ENCODE results near the gene BYSL.

The BYSL gene

DNA sequence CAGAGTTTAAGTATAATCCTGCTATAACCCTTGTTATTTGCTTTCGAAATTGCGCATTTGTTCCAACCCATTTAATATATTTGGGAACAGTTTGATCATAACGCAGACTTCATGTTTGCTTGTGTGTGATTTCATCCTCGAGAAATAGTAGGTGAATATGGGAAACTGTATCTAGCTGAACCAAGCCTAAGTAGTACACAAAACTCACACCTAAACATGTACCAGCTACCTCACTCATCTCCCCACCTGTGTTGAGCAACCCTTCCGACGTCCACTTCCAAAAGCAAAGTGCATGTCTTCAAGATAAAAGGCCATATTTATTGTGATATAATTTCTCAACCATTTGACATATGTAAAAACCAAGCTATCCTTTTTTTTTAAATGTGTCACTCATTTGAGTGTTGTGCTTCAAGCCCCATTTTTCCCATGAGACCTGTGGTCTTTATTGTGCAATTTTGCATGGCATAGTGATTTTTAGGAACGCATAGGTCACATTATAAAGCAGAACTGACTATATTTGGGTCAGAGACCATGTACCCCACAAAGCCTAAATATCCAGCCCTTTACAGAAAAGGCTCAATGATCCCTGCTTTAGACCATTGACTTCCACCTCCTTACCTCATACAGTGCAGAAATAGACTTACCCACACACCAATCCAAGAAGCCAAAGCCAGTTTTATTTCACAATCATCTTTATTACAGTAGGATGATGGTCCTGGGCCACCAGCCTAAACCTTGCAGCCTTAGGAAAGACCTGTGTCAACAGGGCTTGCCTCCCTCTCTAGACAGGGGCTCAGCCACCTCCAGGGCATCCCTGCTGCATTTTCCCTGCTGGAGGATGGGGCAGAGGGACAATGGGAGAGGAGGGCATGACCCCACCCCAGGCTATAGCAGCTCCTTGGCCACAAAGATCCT lies 13.2 kb downstream of the BYSL start:
- Histone ChIP-seq H3K9me3 (no peaks in the 10 kb centered on the region), H3K4me3 (peak overlapping the region; percentile 98), H3K36me3 (peaks cover 100% of the 10 kb centered on the region), H3K4me1 (peaks cover 84% of the 10 kb centered on the region), H3K27me3 (no peaks in the 10 kb centered on the region), H3K27ac (peak overlapping the region; percentile 99), H3K4me2 (peak overlapping the region; percentile 98), H4K20me1 (peaks cover 92% of the 10 kb centered on the region), H3K9ac (peak overlapping the region; percentile 100)
- TF ChIP-seq Cebpa-rat (IDR thresholded peaks at IDR 0.05), result peak; percentile 96

- Histone ChIP-seq H3K9ac (peak overlapping the region; percentile 100), H3K9me3 (no peaks in the 10 kb centered on the region), H3K4me2 (peak overlapping the region; percentile 98), H3K4me3 (peak overlapping the region; percentile 98), H3K4me1 (peaks cover 79% of the 10 kb centered on the region), H4K20me1 (peaks cover 86% of the 10 kb centered on the region), H3K36me3 (peaks cover 100% of the 10 kb centered on the region), H3K27ac (peak overlapping the region; percentile 99), H3K27me3 (no peaks in the 10 kb centered on the region)
- TF ChIP-seq Cebpa-rat (IDR thresholded peaks at IDR 0.05), result no peak
Observed at GRCh38 chr6:41935193-41935574, 13.9 kb downstream of the BYSL start.

GRCh38 chr6:41935685-41936072 lies 14.4 kb downstream of the BYSL start:
- Histone ChIP-seq H3K4me3 (peak overlapping the region; percentile 98), H3K4me2 (peak overlapping the region; percentile 98), H3K9me3 (no peaks in the 10 kb centered on the region), H3K27me3 (no peaks in the 10 kb centered on the region), H3K27ac (peak overlapping the region; percentile 99), H3K9ac (peak overlapping the region; percentile 100), H3K4me1 (peaks cover 79% of the 10 kb centered on the region), H3K36me3 (peaks cover 100% of the 10 kb centered on the region), H4K20me1 (peaks cover 81% of the 10 kb centered on the region)
- no peak for TF ChIP-seq Cebpa-rat (IDR thresholded peaks at IDR 0.05)

DNA sequence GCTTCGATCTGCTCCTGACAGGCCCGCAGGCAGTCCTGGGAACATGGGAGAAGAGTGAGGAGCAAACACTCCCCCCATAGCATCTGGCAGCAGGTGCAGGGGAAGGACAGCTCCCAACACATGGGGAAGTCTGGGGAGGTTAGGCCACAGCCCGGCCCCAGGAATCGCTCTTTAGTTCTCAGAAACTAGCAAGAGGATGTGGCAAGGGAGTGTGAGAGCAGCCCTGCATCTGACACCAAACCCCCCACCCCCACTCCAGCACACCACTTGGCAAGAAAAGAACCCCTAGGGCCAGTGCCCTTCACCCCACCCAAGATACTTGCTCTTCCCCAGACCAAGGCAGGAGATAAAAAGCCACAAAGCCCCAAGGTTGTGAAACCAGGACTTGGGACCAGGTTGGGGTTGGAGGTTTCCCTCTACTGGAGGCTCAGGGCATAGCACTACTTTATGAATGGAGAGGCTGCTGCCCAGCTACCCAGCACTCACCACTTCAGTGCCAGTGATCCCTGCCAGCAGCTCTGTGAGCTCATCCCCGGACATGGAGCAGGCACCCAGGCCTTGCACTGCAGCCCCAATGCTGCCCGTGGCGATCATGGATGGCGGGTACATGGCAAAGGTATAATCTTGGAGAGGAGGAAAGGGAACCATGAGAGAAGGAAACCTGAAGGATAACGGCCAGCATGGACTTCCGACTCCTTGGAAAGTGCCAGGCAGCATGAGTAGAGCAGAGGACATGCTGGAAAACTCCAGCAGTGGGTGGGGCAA lies 15.0 kb downstream of the BYSL start:
- peaks cover 81% of the 10 kb centered on the region for H4K20me1 ChIP-seq
- H3K4me3 ChIP-seq, result peak overlapping the region; percentile 98
- peak overlapping the region; percentile 100 for H3K9ac ChIP-seq
- H3K36me3 ChIP-seq, result peaks cover 100% of the 10 kb centered on the region
- H3K9me3 ChIP-seq, result no peaks in the 10 kb centered on the region
- H3K4me1 ChIP-seq, result peaks cover 76% of the 10 kb centered on the region
- peak overlapping the region; percentile 98 for H3K4me2 ChIP-seq
- no peaks in the 10 kb centered on the region for H3K27me3 ChIP-seq
- TF ChIP-seq Cebpa-rat (IDR thresholded peaks at IDR 0.05), result peak; percentile 95
- peak overlapping the region; percentile 99 for H3K27ac ChIP-seq

DNA sequence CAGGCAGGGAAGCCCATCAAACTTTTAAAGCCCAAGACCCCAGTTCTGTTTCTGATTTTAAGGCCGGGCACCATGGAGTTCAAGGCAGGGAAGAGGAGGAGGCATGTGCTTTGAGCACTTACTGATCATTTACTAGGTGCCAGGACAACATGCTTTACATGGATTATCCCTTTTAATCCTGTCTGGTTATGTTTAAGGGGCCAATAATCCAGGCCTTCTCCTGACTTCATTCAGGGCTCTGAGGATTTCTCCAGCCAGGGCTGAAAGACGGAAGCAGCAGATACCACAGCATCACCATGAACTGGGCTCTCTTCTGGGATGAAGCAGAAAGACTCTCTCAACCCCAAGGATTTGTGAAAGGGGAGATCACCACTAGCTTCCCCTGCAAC lies 16.2 kb downstream of the BYSL start:
- H3K36me3 ChIP-seq, result peaks cover 90% of the 10 kb centered on the region
- H3K27me3 ChIP-seq, result no peaks in the 10 kb centered on the region
- peak overlapping the region; percentile 100 for H3K9ac ChIP-seq
- peaks cover 69% of the 10 kb centered on the region for H3K4me1 ChIP-seq
- no peak for TF ChIP-seq Cebpa-rat (IDR thresholded peaks at IDR 0.05)
- H3K9me3 ChIP-seq, result no peaks in the 10 kb centered on the region
- peak overlapping the region; percentile 98 for H3K4me3 ChIP-seq
- peak overlapping the region; percentile 98 for H3K4me2 ChIP-seq
- H4K20me1 ChIP-seq, result peaks cover 71% of the 10 kb centered on the region
- peak overlapping the region; percentile 99 for H3K27ac ChIP-seq

- Histone ChIP-seq H3K4me1 (peaks cover 69% of the 10 kb centered on the region), H3K9ac (peak overlapping the region; percentile 100), H3K9me3 (no peaks in the 10 kb centered on the region), H3K27ac (peak overlapping the region; percentile 99), H4K20me1 (peaks cover 66% of the 10 kb centered on the region), H3K4me2 (peak overlapping the region; percentile 98), H3K27me3 (no peaks in the 10 kb centered on the region), H3K36me3 (peaks cover 84% of the 10 kb centered on the region), H3K4me3 (peak overlapping the region; percentile 98)
- peak; percentile 28; the same call in 1 of the 2 replicates for TF ChIP-seq Cebpa-rat (IDR thresholded peaks at IDR 0.05)
Observed at GRCh38 chr6:41937861-41938574, 16.7 kb downstream of the BYSL start.

DNA sequence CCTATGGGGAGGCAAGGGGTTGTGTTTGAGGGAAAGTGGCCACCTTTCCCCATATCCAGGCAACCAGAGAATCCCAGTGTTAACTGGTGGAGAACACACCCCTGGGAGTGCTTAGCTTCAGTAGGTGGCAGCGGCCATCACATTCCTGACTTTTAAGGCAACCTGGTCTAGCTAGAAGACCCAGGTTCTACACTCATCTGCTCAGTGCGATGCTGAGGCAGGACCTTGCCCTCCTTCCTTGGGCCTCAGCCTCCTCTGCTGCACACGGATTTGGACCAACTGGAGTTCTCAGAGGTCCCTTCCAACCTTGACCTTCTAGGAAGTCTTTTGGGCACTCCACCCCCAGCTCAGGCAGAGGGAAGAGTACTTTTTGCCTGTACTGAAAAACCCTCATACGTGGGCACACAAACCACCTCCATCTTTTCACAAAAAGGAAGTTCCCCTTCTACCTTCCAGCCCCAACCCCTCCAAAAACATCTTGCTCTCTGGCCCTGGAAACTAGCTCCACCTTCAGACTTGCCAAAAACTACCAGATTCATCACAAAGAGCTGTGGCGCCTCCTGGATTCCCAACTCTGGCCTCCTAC lies 17.4 kb downstream of the BYSL start:
- Histone ChIP-seq H3K9me3 (no peaks in the 10 kb centered on the region), H3K27ac (peak overlapping the region; percentile 99), H4K20me1 (peaks cover 59% of the 10 kb centered on the region), H3K4me3 (peak overlapping the region; percentile 98), H3K9ac (peak overlapping the region; percentile 100), H3K27me3 (no peaks in the 10 kb centered on the region), H3K36me3 (peaks cover 78% of the 10 kb centered on the region), H3K4me1 (peaks cover 69% of the 10 kb centered on the region), H3K4me2 (peak overlapping the region; percentile 98)
- no peak for TF ChIP-seq Cebpa-rat (IDR thresholded peaks at IDR 0.05)

- Histone ChIP-seq H3K4me3 (peak overlapping the region; percentile 98), H3K4me2 (peak overlapping the region; percentile 98), H3K36me3 (peaks cover 71% of the 10 kb centered on the region), H3K9me3 (no peaks in the 10 kb centered on the region), H3K27ac (peak overlapping the region; percentile 99), H3K9ac (peak overlapping the region; percentile 100), H3K4me1 (peaks cover 69% of the 10 kb centered on the region), H3K27me3 (no peaks in the 10 kb centered on the region), H4K20me1 (peaks cover 53% of the 10 kb centered on the region)
- TF ChIP-seq Cebpa-rat (IDR thresholded peaks at IDR 0.05), result peak; percentile 43; the same call in 1 of the 2 replicates
Observed at GRCh38 chr6:41939176-41939847, 18.0 kb downstream of the BYSL start.
